ENCODE measurements around the gene FARSA.

FARSA gene

GRCh38 chr19:12937093-12937926 is 3.8 kb upstream of the FARSA start (continued):
- TF ChIP-seq CREB5 (CRISPR knock-in tag; IDR thresholded peaks at IDR 0.05; ENCODE audit: low read depth) (no peak), CSDC2 (CRISPR knock-in tag; IDR thresholded peaks at IDR 0.05) (no peak), ZNF565 (CRISPR knock-in tag; conservative IDR thresholded peaks at IDR 0.05; ENCODE audit: low read depth) (no peak), POU6F1 (CRISPR knock-in tag; IDR thresholded peaks at IDR 0.05; ENCODE audit: borderline replicate concordance, low read depth) (no peak), ZFP3 (CRISPR knock-in tag; IDR thresholded peaks at IDR 0.05) (no peak), ISL1 (CRISPR knock-in tag; IDR thresholded peaks at IDR 0.05) (no peak), ZNF8 (CRISPR knock-in tag; IDR thresholded peaks at IDR 0.05) (no peak), RARB (CRISPR knock-in tag; IDR thresholded peaks at IDR 0.05) (no peak), TSHZ2 (CRISPR knock-in tag; IDR thresholded peaks at IDR 0.05) (no peak)

- no peak for ATAC-seq
These were observed 3.1 kb upstream of the FARSA start for GRCh38 chr19:12936582-12936981.

More at GRCh38 chr19:12936582-12936981, 3.1 kb upstream of the FARSA start:
- TF ChIP-seq ZFP30 (CRISPR knock-in tag; IDR thresholded peaks at IDR 0.05) (no peak), ISL1 (CRISPR knock-in tag; IDR thresholded peaks at IDR 0.05) (no peak), OSR1 (CRISPR knock-in tag; IDR thresholded peaks at IDR 0.05) (no peak), PPARA (CRISPR knock-in tag; IDR thresholded peaks at IDR 0.05; ENCODE audit: borderline replicate concordance) (no peak), ZC3H10 (CRISPR knock-in tag; IDR thresholded peaks at IDR 0.05) (no peak), BACH2 (CRISPR knock-in tag; IDR thresholded peaks at IDR 0.05; ENCODE audit: borderline replicate concordance) (no peak), CREB5 (CRISPR knock-in tag; IDR thresholded peaks at IDR 0.05; ENCODE audit: low read depth) (no peak), GLIS3 (CRISPR knock-in tag; IDR thresholded peaks at IDR 0.05) (no peak), PATZ1 (CRISPR knock-in tag; IDR thresholded peaks at IDR 0.05; ENCODE audit: borderline replicate concordance) (no peak), TCF4 (CRISPR knock-in tag; IDR thresholded peaks at IDR 0.05; ENCODE audit: borderline replicate concordance) (no peak), ESRRG (CRISPR knock-in tag; IDR thresholded peaks at IDR 0.05) (no peak), CSRNP3 (CRISPR knock-in tag; IDR thresholded peaks at IDR 0.05) (no peak), POU6F1 (CRISPR knock-in tag; IDR thresholded peaks at IDR 0.05; ENCODE audit: borderline replicate concordance, low read depth) (no peak)

All from SK-N-SH treated with all-trans-retinoic acid at 6 μM for 48 hours (cell line).